ENCODE results near the gene CREM.
A peak's percentile ranks its signal among the peaks of the same experiment; 100 is the strongest.

DNA sequence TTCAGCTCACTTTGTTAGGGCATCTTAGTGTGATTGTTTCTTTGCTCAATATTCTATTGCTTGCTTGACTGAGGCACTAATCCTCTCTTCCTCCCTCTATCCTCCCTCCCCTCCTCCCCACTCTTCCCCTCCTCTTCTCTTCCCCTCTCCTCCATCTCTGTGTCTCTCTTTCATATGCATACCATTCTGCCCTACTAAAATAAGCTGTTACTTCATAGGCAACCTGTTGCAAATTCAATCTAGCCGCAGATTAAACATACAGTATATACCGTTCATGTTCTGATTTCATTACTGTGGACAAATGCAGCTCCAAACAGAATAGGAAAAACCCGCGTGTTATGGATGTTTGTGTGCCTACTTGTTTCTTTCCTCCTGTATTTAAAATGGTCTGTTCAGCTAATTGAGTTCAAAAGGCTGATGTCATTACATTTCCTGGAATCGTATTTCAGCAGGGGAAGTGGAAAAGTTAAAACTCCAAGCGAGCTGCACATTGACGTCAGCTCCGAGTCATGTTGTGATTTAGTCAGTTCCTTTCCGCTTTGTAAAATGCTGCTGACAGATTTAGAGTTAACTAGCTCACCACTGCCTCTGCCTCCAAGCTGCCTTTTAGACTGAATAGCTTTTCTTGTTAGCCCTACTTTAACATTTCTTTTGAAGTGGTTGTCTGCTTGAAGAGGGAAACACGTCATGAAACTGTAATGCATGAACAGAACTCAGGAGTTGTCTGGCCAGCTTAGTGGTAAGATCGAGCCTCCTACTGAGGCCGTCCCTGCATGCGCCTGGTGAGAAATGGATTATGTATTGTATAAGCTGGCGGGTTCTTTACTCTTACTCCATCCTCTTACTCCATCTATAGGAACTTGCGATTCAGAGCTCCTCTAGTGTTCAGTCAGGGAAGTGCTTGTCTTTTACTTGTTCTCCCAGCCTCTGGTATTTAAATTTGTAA, 69.0 kb downstream of the CREM start:
- TF ChIP-seq, protein P1, sequence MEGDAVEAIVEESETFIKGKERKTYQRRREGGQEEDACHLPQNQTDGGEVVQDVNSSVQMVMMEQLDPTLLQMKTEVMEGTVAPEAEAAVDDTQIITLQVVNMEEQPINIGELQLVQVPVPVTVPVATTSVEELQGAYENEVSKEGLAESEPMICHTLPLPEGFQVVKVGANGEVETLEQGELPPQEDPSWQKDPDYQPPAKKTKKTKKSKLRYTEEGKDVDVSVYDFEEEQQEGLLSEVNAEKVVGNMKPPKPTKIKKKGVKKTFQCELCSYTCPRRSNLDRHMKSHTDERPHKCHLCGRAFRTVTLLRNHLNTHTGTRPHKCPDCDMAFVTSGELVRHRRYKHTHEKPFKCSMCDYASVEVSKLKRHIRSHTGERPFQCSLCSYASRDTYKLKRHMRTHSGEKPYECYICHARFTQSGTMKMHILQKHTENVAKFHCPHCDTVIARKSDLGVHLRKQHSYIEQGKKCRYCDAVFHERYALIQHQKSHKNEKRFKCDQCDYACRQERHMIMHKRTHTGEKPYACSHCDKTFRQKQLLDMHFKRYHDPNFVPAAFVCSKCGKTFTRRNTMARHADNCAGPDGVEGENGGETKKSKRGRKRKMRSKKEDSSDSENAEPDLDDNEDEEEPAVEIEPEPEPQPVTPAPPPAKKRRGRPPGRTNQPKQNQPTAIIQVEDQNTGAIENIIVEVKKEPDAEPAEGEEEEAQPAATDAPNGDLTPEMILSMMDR (IDR thresholded peaks at IDR 0.05) = peak; percentile 82 to 95
- peak in 1 of 3 donors; percentile 73 for TF ChIP-seq POLR2AphosphoS5 (IDR thresholded peaks at IDR 0.05)
